SHP77 treated with DMSO at 0.1 percent for 48 hours (cell line): Measurements from ENCODE around the gene URB2.
"Not testable (repeated sequence)": the region's sequence is repeated elsewhere in the genome, so short reads cannot be mapped to it uniquely, and the experiment has no call there.

Source experiments
- DNase-seq: peaks from one replicate; lab custom pipeline; 2025; lab: John Stamatoyannopoulos, UW

Gene URB2

GRCh38 chr1:229614701-229615100 lies 11.3 kb upstream of the URB2 start:
- no peak for DNase-seq

DNA sequence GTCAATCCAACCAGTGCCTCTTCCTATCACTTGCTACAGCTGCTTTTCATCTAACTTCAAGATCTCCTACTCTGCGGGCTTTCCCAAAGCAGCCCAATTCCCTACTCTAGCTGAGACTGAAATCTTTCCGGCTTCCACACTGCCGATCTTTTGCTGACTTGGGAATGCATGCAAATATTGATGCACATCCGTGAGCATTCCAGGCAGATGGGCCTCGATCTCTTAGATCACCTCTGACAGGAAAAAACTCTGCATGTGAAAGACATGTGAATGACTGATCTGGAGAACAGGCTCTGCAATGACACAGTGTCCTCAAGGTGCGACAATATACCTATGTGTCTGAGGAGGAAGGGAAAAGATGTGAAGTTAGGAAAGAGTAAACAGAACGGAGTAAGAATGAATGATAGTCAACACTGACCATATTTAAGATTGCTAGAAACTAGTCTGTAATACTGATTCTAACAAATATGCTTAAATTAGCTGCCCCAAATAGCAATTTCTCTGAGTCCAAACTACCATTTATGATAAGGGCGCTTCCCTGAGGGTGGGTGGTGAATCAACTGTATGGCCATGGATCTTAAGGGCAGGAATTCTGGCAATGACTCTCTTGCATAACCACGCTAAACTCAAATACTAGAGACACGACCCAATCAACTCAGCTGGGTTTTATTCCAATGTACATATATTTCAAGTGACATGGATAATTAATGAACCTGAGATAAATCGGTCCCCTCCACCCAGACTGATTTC lies 8.5 kb upstream of the URB2 start:
- no peak for DNase-seq

GRCh38 chr1:229619002-229619401 lies 7.0 kb upstream of the URB2 start:
- DNase-seq: no peak

- no peak for DNase-seq
Measured at GRCh38 chr1:229619614-229620013, 6.4 kb upstream of the URB2 start.

DNA sequence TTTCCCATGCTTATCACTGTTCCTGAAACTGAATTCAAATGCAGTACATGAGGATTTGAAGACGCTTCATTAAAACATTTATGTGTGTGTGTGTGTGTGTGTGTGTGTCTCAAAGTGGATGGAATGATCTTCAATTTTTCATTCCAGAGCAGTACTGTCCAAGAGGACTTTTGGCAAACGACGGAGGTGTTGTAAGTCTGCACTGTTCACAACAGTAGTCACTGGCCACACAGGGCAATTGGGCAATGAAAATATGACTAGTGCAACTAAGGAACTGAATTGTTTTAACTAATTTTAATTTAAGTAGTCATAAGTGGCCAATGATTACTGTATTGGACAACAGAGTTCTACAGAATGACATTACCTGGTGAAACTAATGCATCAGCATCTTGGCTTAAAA lies 5.2 kb upstream of the URB2 start:
- DNase-seq: no peak

GRCh38 chr1:229621663-229622062 lies 4.4 kb upstream of the URB2 start:
- no peak for DNase-seq

- DNase-seq: not testable (repeated sequence)
Measured at GRCh38 chr1:229622641-229623120, 3.4 kb upstream of the URB2 start.

DNA sequence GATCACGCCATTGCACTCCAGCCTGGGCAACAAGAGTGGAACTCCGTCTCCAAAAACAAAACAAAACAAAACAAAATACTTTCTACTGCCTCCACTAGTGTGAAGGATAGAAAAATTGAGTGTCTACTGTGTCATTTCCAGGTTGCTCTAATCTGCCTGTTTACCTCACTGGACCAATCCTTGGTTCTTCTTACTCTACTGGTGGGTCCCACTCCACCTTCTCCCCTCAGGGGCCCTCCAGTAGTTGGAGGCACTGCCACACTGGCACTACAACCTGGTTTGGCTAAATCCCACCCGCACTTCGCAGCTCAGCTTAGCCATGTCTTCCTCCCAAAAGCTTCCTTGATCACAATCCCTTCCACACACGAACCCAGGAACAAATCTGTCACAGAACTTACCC lies 2.8 kb upstream of the URB2 start:
- DNase-seq: no peak

DNA sequence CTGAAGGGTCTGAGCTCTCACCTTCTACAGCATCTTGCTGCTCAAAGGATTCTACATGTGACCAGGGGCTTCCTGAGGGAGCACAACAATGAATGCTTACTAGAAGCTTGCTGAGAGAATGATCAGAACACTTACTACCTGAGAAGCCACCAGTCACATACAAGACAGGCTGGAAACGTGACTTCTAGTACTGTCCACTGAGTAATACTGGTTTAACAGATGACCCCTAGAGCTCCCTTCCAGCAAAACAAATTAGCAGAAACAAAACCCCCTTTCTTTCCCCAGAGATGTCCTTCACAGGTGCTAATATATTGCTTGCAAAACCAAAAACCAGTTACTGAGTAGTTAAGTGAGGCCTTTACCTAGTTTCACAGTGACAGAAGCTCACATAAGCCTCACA lies 2.2 kb upstream of the URB2 start:
- DNase-seq: no peak

- DNase-seq: no peak
Measured at GRCh38 chr1:229624521-229625070, 1.5 kb upstream of the URB2 start.

- no peak for DNase-seq
Measured at GRCh38 chr1:229625071-229625914, 754 bp upstream of the URB2 start.

GRCh38 chr1:229627003-229627402 lies 956 bp downstream of the URB2 start:
- no peak for DNase-seq

- DNase-seq: no peak
Measured at GRCh38 chr1:229629261-229629660, 3.2 kb downstream of the URB2 start.

- DNase-seq: no peak
Measured at GRCh38 chr1:229631148-229631547, 5.1 kb downstream of the URB2 start.

DNA sequence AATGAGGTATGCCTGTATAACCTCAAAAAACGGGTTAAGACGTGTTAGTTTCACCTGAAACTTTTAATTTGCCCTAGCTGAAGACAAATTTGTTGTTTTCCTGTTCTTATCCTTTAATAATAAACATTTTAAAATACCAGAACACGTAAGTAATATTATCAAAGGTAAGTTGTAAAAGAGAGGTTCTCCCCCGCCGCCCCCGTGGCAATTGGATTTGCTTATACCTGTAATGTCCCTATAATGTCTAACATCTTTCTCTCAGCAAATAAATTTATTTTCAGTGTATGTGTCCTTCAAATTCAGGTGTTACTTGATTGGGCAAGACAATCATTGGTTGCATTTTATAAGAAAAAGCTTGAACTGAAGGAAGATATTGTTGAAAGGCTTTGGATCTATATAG lies 5.9 kb downstream of the URB2 start:
- DNase-seq: no peak

- no peak for DNase-seq
Measured at GRCh38 chr1:229636042-229636441, 10.0 kb downstream of the URB2 start.

DNA sequence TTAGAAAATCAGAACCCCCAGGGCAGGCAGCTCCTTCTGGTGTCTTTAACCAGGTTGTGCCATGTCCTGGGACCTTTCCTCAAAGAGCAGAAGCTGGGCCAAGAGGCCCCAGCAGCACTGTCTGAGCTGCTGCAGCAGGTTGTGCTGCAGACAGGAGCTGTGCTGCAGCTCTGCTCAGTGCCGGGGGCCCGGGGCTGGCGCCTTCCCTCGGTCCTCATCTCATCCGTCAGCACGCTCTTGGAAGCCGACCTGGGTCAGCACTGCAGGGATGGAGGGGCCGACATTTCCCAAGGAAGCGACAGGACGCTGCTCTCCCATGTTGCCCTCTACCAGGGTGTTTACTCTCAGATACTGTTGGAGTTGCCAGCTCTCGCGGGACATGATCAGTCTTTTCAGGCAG lies 11.7 kb downstream of the URB2 start:
- no peak for DNase-seq

DNA sequence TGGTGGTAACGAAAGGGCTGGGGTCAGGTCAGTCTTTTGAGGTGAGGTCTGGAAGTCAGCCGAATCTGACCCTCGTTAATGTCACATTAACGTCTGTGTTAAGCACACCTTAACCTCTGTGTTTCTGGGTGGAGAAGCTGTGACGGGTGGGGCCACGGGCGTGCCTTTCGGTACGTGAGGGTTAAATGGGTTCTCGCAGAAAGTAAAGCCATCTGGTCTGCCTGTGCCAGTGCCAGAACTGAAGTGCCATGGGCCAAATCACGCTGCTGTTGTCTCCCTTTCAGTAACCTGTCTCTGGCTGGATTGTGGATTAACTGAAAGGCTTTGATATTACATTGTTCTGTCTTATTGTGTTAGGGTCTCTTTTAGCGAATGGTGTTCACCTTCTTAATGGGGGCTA lies 14.4 kb downstream of the URB2 start:
- no peak for DNase-seq

- DNase-seq: no peak
Measured at GRCh38 chr1:229641306-229641705, 15.3 kb downstream of the URB2 start.

GRCh38 chr1:229642376-229642775 lies 16.3 kb downstream of the URB2 start:
- no peak for DNase-seq

GRCh38 chr1:229642970-229643369 lies 16.9 kb downstream of the URB2 start:
- no peak for DNase-seq

DNA sequence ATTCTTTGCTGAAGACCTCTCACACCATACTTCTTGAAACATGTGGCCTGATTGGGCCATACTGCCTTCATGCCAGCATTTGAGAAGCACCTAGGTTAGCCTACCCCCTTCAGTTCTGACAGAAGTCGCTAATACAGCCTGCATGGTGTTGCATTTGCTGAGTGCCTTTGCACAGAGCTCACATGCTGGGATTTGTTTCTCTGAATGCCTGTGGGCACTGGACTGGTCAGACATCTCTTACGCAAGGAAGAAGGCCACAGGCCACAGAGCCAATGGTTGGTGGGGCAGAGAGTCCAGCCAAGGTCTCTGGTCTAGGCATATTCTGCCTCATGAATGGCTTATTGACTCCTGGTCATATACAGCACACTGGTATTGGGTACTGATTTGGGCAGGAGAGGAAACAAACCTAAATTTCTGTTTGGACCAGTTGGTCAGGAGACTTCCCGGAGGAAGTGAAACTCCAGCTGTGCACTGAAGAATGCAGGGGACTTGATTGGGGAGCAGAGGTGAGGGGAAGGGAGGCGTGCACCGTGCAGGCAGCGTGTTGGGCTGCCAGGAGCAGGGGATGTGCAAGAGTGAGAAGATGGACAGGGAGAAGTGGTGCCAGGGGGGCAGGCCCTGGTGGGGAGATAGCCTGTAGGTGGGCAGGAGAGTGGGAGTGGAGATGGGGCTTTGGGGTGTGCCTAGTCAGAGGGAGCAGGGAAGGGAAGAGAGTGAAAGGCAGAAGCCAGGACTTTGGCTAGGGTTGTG lies 18.1 kb downstream of the URB2 start:
- DNase-seq: no peak
